ENCODE results near the gene GGT5.
"Not testable (repeated sequence)": the region's sequence is repeated elsewhere in the genome, so short reads cannot be mapped to it uniquely, and the experiment has no call there.

GGT5 gene

DNA sequence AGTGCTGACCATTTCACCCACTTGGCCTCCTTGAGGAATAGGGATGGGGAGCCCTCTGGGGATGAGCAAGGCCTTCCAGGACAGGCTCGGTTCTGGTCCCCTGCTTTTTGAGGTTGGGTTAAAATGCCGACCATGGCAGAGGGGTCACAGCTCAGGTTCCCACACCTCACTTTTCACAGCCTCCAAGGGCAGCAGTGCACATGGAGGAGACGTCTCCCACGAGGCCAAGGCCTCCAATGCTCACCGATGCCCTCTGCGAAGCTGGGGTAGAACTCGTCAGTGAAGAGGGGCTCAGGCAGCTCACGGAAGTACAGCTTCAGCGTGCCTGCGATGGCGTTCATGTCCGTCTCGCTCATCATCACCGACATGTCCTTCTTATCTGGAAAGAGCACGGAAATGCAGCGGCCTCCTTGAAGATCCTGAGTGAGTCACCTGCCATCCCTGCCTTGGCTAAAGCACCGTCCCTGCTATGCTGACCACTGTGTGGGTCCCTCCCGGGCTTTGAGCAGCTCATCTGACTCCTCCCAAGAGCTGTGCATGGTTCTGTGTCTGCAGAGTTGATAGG lies 17.4 kb upstream of the GGT5 start:
- not testable (repeated sequence) for DNase-seq (ENCODE audit: low read depth, low spot score)

DNA sequence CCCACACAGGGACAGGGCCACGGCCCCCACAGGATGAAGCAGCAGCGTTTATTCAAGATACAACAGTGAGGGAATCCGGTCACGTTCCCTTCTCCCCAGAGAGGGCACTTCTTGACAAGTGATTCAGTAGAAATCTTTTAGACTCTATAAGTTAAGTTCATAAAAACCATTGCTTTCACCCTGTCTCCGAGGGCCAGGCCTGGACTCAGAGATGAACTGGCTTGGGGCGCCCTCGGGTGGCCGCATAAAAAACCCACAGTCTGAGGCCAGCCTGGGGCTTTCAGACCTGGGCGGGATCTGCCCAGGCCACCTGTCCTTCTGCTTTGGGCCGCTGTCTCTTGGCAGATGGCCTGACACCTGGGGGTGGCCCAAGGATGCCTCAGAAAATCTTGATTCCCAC lies 14.6 kb upstream of the GGT5 start:
- not testable (repeated sequence) for DNase-seq (ENCODE audit: low read depth, low spot score)

DNA sequence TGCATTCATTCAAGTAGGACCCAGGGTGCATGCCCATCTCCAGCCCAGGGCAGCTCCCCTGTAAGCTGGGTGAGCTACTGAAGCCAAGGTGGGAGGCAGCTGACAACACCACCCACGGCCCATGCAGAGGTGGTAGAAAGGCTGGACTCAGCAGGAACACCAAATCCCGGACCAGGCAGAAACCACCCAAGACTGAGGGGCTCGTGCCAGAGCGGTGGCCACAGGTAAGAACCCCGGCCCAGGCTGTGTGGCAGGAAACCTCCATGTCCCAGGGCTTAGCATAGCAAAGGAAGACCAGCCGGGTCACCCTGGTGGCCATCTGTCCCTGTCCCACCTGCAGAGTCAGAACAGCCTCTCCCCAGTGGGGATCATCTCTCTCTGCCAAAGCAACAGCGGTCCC lies 11.9 kb upstream of the GGT5 start:
- DNase-seq (ENCODE audit: low read depth, low spot score): not testable (repeated sequence)

DNA sequence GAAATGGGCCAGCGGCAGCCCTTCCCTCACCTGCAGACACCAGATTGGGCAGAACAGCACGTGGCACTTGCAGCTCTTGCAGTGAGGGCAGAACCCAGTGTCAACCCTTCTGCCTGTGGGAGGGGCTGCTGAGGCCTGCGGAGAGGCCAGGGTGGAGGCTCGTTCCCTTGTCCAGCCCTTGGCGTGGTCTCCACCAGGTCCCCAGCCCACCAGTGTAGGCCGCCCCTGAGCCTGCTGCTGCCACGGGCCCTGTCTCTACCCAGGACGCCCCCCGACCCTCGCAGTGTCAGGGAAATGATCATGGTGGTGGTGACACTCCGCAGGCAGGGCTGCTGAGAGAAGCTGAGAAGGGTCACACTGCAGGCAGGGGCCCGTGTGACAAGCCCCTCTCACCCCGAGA lies 11.3 kb upstream of the GGT5 start:
- DNase-seq (ENCODE audit: low read depth, low spot score): not testable (repeated sequence)

DNA sequence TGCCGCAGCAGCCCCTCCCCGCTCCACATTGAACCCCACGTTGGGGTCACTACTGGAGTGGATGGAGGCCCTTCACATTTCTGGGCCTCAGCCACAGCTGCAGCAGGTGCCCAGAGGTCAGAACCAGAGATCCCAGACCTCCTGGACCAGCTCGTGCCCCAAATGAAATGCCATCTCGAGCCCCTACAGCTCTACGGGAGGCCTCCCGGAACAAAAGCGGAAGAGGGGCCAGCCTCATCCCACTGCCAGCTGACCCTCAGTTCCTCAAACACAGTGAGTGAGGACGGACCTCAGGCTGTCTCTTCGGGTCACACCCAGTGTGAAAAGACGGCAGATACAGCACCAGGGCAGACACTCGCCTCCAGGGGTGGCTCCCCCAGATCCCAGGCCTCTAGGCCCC lies 8.2 kb upstream of the GGT5 start:
- DNase-seq (ENCODE audit: low read depth, low spot score): not testable (repeated sequence)

DNA sequence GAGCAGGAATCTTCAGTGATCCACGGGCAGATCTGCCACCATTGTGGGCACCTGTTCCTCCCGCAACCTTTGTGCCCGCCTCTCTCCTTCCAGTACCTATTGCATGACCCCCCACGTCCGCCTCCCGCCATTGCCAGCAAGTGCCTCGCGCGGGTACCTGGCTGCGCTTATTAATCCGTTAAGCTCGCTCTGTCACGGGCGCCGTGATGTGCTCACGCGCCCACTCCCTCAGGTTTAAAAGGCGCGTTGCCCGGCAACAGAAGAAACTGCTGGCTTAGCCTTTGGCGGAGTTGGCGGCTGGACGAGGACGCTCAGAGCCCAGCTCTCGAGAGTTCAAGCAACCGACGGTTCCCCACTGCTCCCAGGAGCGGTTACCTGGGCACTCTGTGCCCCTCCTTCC lies 6.4 kb upstream of the GGT5 start:
- not testable (repeated sequence) for DNase-seq (ENCODE audit: low read depth, low spot score)

DNA sequence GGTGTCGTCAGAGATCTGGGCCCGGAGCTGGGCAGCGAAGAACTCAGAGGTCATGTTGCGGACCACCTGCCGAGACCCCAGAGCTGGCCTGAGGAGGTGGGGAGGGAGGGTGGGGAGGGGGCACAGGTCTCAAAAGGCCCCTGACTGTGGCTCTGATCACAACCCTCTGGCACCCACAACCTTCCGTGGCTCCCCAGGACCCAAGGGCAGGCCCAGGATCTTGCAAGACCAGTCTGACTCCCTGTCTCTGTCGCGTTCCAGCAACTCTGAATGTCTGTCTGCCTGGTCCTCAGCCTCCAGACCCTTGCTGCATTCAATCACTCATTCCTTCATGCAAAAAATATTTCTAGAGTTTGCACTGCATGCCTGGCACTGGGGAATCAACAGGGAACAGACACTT lies 4.5 kb upstream of the GGT5 start:
- not testable (repeated sequence) for DNase-seq (ENCODE audit: low read depth, low spot score)

DNA sequence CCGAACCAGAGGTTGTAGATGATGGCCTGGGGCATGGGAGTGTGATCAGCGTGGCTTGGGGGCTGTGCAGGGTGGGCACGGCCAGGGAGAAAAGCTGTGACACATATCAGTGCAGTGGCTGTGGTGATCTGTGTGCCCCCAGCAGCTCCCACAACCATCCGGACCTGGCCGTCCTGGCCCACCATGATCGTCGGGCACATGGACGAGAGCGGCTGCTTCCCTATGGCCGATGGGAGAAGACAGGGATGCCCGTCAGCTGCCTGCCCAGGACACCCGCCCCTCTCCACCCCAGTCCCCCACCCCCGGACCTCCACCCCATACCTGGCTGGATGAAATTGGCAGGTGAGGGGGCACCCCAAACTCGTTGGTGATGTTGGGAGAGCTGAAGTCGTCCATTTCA lies 3.7 kb upstream of the GGT5 start:
- not testable (repeated sequence) for DNase-seq (ENCODE audit: low read depth, low spot score)

DNA sequence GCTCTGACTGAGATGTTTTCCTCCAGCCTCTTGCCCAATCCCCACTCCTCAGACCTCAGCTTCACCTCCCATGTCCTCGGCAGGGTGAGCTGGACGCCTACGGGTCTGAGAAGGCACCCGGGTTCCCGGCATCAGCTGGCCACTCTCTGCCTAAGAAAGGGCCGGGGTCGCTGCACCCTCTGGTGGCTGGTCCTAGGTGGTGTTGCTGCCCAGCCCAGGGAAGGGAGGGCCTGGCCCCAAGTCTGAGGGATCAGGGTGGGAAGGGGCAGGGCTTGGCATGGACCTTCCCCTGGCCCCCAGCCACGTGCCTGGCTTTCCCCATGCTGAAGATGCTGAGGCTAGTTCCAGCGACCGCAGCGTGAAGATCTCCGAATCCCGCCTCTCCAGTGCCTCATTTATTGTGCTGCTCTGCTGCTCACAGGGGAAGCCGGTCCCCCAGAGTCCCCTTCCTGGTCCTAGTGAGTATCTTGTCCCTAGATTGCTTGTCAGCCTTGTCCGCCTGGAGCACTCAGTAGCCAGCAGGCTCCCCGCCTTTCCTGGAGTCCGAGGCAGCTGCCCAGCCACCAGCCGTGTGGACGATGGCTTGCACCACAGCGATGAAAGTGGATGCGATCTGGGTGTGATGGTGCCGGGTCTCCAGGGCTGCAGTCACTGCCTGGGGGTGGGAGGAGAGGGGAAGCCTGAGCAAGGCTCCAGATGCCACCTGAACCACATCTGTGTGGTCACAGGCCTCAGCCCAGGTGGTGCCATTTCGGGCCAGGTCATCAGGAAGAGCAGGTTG lies 2.9 kb upstream of the GGT5 start:
- no peak for DNase-seq (ENCODE audit: low read depth, low spot score)

DNA sequence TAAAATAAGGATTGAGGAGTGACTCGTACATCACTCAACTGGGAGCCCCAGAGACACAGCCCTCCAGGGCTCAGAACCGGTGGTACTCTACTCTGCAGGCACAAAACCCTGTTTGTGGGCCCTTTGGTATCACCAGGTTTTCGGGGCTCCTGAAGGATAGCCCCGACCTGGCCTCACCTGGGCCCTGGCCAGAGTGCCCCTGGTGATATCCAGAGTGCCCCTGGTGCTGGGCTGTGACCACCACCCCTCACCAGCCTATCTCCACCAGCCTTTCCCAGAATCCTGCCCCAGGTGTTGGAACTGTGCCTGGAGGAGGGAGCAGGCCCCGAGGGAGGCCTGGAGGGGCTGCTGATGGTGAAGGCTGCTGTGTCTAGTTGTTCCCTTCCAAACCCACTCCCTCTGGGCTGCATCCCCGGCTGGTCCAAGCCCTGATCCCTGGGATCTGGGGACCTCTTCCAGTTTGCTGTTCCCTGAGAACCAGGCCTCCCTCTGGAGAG lies 2.2 kb upstream of the GGT5 start:
- no peak for DNase-seq (ENCODE audit: low read depth, low spot score)

DNA sequence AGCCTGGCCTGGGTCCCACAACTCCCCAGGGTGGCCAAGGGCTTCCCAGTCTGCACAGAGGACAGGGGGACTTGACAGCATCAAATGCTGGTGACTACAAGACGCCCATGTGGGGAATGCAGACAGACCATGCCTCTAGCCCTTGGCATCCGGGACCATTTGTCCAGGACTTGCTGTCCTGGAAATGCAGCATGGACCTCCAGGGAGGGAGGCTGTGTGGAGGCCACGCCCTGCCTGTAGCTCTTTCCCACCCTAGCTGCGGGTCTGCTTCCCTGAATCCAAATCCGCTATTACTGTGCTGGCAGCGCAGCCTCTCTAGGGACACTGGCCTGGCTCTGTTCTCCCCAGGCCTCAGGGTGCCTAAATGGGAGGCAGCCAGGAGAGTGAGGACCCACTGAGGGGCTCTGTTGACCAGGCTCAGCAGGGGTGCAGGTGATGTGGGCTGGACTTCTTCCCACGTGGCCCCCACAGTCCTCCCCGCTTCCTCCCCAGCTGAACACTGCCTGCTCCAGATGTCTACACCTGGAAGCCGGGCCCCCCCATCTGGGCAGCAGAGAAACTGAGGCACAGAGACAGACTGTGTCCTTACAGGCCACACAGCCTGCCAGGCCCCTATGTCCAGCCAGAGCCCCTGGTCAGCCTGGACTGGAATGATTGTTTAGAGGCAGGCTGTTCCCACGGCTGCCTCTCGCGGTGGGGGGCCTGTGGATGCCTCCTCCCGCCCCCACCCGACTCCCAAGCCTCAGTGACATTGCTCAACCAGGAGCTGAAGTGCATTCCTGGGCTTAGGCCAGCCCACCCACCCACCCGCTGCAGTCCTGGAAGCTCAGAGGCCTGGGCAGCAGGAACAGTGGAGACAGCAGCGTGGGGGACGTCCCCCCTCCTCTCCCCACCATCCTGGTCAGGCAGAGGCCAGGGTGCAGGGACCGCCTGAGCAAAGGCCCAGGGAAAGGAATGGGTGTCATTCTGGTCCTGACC lies 991 bp upstream of the GGT5 start:
- not testable (repeated sequence) for DNase-seq (ENCODE audit: low read depth, low spot score)

DNA sequence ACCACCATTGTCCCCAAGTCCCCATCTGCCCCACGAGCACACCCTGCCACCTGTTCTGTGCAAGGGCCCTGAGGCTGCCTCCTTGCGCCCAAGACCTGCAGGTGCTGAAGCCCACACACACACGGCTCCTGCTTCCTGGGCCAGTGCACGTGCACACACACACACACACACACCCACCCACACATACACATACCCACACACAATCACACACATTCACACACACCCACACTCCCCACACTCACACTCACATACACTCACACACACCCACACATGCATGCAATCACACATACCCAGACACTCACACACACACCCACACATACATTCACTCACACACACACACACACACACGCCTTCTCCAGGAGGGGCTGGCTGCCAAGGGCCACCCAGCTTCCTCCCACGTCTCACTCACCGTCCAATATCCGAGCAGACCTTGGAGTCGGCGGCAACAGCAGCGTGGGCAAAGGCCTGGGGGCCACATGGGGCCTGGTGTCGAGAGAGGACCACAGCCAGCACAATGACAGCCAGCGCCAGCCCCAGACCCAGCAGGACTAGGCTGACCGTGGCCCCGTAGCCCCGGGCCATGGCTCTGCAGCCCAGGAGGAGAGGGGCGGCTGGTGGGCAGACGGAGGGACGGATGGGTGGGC lies 616 bp downstream of the GGT5 start:
- DNase-seq (ENCODE audit: low read depth, low spot score): no peak

DNA sequence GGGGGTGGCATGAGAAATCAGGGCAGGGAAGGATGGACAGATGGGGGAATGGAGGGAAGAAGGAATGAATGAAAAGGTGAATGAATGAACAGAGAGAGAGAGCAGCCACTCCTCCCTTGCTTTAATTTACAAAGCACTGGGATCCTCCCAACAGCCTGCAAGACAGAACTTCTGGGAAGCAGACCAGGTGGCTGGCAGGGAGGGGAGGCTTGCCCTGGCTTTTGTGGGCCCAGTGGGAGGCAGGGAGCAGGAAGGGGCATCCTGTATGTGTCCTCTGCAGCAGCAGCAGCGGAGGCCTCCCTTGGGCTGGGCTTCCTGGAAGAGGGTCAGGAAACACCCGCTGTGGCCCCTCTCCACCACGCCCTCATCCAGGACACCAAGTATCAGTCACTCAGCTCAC lies 1.5 kb downstream of the GGT5 start:
- DNase-seq (ENCODE audit: low read depth, low spot score): not testable (repeated sequence)

DNA sequence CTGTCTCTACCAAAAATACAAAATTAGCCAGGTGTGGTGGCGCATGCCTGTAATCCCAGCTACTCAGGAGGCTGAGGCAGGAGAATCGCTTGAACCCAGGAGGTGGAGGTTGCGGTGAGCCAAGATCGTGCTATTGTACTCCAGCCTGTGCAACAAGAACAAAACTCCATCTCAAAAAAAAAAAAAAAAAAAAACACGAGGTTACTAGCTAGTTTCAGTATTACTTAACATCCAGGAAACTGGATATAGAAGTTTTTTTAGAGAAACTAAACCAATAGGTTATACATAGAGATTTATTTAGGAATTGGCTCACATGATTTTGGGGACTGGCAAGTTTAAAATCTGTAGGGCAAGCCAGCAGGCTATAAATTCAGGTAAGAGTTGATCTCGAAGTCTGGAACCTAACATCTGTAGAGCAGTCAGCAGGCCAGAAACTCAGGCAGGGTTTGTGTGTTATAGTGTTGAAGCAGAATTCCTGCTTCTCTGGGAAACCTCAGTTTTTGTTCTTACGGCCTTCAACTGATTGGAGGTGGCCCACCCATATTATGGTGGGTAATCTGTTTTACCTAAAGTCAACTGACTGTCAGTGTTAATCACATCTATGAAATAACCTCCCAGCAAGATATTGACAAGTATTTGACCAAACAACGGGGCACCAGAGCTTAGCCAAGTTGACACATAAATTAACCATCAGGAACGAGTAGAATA lies 3.7 kb downstream of the GGT5 start:
- not testable (repeated sequence) for DNase-seq (ENCODE audit: low read depth, low spot score)

DNA sequence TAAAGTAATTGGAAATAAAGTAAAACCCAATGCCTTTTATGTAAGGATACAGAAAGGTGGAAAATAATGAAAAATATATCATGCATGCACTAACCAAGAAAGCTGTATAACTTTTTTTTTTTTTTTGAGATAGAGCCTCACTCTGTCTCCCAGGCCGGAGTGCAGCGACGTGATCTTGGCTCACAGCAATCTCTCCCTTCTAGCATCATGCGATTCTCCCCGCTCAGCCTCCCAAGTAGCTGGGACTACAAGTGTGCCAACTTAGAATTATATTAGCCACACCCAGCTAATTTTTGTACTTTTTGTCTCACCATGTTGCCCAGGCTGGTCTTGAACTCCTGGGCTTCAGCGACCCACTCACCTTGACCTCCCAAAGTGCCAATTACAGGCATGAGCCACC lies 4.5 kb downstream of the GGT5 start:
- DNase-seq (ENCODE audit: low read depth, low spot score): no peak

DNA sequence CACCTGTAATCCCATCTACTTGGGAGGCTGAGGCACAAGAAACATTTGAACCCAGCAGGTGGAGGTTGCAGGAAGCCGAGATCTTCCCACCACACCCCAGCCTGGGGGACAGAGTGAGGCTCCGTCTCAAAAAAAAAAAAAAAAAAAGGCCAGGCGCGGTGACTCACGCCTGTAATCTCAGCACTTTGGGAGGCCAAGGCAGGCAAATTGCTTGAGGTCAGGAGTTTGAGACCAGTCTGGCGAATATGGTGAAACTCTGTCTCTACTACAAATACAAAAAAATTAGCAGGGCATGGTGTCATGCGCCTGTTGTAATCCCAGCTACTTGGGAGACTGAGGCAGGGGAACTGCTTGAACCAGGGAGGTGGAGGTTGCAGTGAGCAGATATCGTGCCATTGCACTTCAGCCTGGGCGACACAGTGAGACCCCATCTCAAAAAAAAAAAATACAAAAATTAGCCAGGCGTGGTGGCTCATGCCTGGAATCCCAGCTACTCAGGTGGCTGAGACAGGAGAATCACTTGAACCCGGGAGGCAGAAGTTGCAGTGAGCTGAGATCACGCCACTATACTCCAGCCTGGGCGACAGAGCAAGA lies 6.7 kb downstream of the GGT5 start:
- DNase-seq (ENCODE audit: low read depth, low spot score): not testable (repeated sequence)

DNA sequence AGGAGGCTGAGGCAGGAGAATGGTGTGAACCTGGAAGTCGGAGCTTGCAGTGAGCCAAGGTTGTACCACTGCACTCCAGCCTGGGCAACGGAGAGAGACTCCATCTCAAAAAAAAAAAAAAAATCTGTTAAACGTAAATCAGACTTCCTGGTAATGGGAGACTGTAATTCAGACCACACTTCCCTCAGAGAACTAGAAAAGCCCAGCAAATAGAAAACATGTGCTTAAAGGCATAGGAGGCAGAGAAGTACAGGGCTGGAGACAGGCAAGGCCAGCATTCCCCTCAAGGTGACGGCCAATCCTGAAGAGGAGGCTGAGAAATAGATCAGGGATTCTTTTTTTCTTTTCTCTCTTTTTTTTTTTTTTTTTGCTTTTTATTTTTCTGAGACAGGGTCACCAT lies 8.2 kb downstream of the GGT5 start:
- DNase-seq (ENCODE audit: low read depth, low spot score): no peak

DNA sequence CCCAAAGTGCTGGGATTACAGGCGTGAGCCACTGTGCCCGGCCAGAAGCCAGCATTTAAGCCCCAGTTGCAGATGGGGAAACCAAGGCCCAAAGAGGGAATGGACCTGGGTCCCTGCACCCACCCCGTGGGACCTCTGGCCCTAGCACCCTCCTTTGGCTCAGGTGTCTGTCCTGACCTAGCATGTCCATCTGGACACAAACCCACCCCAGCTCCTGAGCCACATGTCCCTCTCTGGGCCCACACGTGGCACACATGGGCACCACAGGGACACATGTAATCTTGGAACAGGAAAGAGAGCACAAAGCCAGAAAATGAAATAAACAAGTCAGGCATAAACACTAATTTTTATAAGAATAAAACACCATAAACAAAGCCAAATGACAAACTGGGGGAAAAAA lies 9.6 kb downstream of the GGT5 start:
- no peak for DNase-seq (ENCODE audit: low read depth, low spot score)

DNA sequence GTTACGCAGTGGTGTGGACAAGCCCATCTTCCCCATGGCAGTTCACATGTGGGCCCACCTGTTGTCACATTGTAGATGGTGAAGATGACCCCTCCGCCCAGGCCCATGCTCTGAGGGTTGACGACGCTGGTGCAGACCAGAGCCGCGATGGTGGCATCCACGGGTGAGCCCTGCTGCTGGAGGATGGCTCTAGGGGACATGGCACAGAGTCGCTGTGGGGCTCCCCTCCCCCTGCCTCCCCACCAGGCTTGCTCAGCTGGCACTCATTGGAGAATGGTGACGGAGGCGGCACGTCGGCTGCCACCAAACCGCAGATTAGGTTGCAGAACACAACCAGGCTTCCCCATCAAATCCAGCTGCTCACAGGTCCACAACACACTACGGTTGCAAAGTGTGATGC lies 11.1 kb downstream of the GGT5 start:
- DNase-seq (ENCODE audit: low read depth, low spot score): no peak

DNA sequence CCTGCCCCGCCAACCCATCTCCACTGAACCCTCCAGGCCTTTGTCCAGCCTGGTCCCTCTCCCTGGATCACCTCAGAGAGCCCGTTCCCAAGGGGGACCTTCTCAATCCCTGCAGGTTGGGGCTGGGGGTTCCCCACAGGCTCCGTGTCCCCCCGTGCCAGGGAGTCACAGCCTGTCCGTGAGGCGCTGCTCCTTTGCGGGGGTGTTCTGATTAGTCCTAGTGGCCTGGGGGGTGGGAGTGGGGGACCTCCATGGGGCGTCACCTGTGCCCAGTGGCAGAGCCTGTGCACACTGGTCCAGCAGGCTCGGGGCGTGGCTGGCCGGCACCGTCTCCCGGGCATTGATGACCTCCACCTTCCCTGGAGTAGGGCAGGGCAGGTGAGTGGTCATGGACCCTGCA lies 11.6 kb downstream of the GGT5 start:
- no peak for DNase-seq (ENCODE audit: low read depth, low spot score)

DNA sequence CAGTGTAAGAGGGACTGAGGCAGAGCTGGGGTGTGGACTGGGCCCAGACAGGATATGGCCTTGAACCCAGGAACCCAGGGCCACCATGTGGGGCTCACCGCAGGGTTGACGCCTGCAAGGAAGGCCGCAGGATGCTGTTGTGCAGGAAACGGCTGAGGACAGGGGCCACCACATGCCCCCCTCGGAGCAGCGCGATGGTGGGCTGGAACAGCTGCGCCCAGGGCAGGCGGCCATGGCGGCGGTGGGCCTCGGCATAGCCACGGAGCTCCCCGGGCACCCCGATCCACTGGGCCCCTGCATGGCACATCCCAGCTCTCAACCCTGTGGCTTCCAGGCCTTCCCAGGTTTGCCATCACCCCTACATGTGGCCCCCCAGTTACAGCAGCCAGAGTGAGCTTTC lies 12.2 kb downstream of the GGT5 start:
- DNase-seq (ENCODE audit: low read depth, low spot score): no peak
